GM12878 (cell line): ENCODE data around the gene LIX1L. TPM values are rescaled to one million over a fixed set of nuclear protein-coding genes. Genes with fewer than 3 reads are reported as not detected.

Experiments
- ATAC-seq: fragments of 200-7000 bp; cut with Tn5 transposase; 3 replicates; pipeline ENCODE4 v1.9.1; 2020; ENCODE audit warnings: mild to moderate bottlenecking, moderate library complexity
- BruUV-seq: library from RNA; stranded (reverse); fragments of 400-500 nt; replicated peaks from 2 replicates; lab custom pipeline; 2021; lab: Mats Ljungman, UMichigan
- CTCF ChIA-PET: fragments of 300-600 bp; sonication (Branson Sonifier 250); formaldehyde crosslinking; extraction: SDS; loops from one replicate; lab custom pipeline; 2021; ENCODE audit warnings: inconsistent platforms; lab: Yijun Ruan, JAX
- POLR2A ChIA-PET: fragments of 350-600 bp; formaldehyde crosslinking; extraction: SDS; loops from one replicate; lab custom pipeline; 2021; ENCODE audit warnings: inconsistent platforms; lab: Charles Lee
- RAD21 ChIA-PET: fragments of 300-600 bp; sonication (Branson Sonifier 250); formaldehyde crosslinking; loops from one replicate; lab custom pipeline; 2023; ENCODE audit warnings: antibody characterized with exemption; ENCODE audit not compliant: unreplicated experiment; lab: Charles Lee
- SMC1A ChIA-PET: fragments of 300-600 bp; sonication (Branson Sonifier 250); formaldehyde crosslinking; loops from one replicate; lab custom pipeline; 2023; ENCODE audit not compliant: unreplicated experiment, uncharacterized antibody; lab: Charles Lee
- DNase-seq: peaks from one replicate; pipeline ENCODE4 v3.0.0-alpha.2; 2011; ENCODE audit warnings: low read depth, low spot score
- FAIRE-seq: peaks from 3 replicates; lab custom pipeline; 2011; peaks lifted over from hg19 to GRCh38; lab: Jason Lieb, UNC
- H2AFZ ChIP-seq: 2 replicates; pipeline ENCODE4 v1.6.0; 2011; ENCODE audit warnings: low read depth, low read length, control low read depth; ENCODE audit not compliant: control insufficient read depth
- H3K27ac ChIP-seq: 2 replicates; pipeline ENCODE4 v1.5.1; 2011; ENCODE audit warnings: control low read depth; ENCODE audit not compliant: control insufficient read depth, insufficient read depth
- H3K27me3 ChIP-seq, 2 experiments: replicated peaks in 1 of 2; 2 replicates each; pipeline versions ENCODE4 v1.6.0 to v1.6.1; 2011; ENCODE audit warnings: low read length in 1 of 2; ENCODE audit not compliant: control insufficient read depth in 2 of 2, insufficient read depth in 2 of 2
- H3K36me3 ChIP-seq, 2 experiments: 2 replicates each; pipeline ENCODE4 v1.5.1; 2011; ENCODE audit warnings: low read length in 1 of 2; ENCODE audit not compliant: control insufficient read depth in 2 of 2, insufficient read depth in 2 of 2
- H3K4me1 ChIP-seq: 2 replicates; pipeline ENCODE4 v1.6.1; 2011; ENCODE audit warnings: mild to moderate bottlenecking, low read length, moderate library complexity, mixed read lengths; ENCODE audit not compliant: control insufficient read depth, insufficient read depth
- H3K4me2 ChIP-seq: 2 replicates; pipeline ENCODE4 v1.6.0; 2011; ENCODE audit warnings: control low read depth; ENCODE audit not compliant: control insufficient read depth, insufficient read depth
- H3K4me3 ChIP-seq: fragments of 200-600 bp; sonication (generic); 2 replicates; pipeline ENCODE4 v1.5.1; 2016
- H3K79me2 ChIP-seq: 2 replicates; pipeline ENCODE4 v1.6.0; 2011; ENCODE audit warnings: low read length; ENCODE audit not compliant: control insufficient read depth, insufficient read depth
- H3K9ac ChIP-seq: 2 replicates; pipeline ENCODE4 v1.8.0; 2011; ENCODE audit warnings: low read length, control low read depth, mixed read lengths; ENCODE audit not compliant: control insufficient read depth, insufficient read depth
- H3K9me3 ChIP-seq: replicated peaks from 3 replicates; pipeline ENCODE4 v1.5.1; 2011; ENCODE audit warnings: mild to moderate bottlenecking, low read length; ENCODE audit not compliant: control insufficient read depth, insufficient read depth
- H4K20me1 ChIP-seq: 2 replicates; pipeline ENCODE4 v1.6.0; 2011; ENCODE audit not compliant: control insufficient read depth, insufficient read depth
- BHLHE40 ChIP-seq, 2 experiments: fragments of 450-650 bp in 1 of 2; IDR thresholded peaks; 2 replicates each; pipeline ENCODE4 v1.6.1; 2011 to 2017; ENCODE audit warnings: low read depth in 2 of 2, borderline replicate concordance in 1 of 2, improper control_type of control experiment in 1 of 2, low read length in 1 of 2, mild to moderate bottlenecking in 1 of 2
- CBX3 ChIP-seq: fragments of 200-600 bp; sonication (generic); IDR thresholded peaks from 2 replicates; pipeline ENCODE4 v1.6.1; 2016; ENCODE audit warnings: low read depth, borderline replicate concordance
- HDGF ChIP-seq: fragments of 450-650 bp; IDR thresholded peaks from 2 replicates; pipeline ENCODE4 v1.6.1; 2016; ENCODE audit warnings: antibody characterized with exemption
- MEF2A ChIP-seq: IDR thresholded peaks from 2 replicates; pipeline ENCODE4 v1.6.1; 2011; ENCODE audit warnings: low read depth, mild to moderate bottlenecking, low read length, moderate library complexity; ENCODE audit not compliant: insufficient read depth
- MXI1 ChIP-seq: fragments of 150-350 bp; IDR thresholded peaks from 2 replicates; pipeline ENCODE4 v1.6.1; 2011; ENCODE audit warnings: low read depth, mild to moderate bottlenecking, inconsistent platforms, low read length, improper control_type of control experiment
- MYB ChIP-seq: fragments of 150-350 bp; IDR thresholded peaks from 2 replicates; pipeline ENCODE4 v1.6.1; 2014; ENCODE audit warnings: mild to moderate bottlenecking, low read depth, low read length, borderline replicate concordance
- NBN ChIP-seq: fragments of 450-650 bp; IDR thresholded peaks from 2 replicates; pipeline ENCODE4 v1.6.1; 2016
- PML ChIP-seq: IDR thresholded peaks from 2 replicates; pipeline ENCODE4 v1.6.1; 2012; ENCODE audit warnings: low read length, inconsistent platforms
- ZBED1 ChIP-seq: IDR thresholded peaks from 2 replicates; pipeline ENCODE4 v1.6.1; 2016; ENCODE audit warnings: borderline replicate concordance
- WGBS: methylation state at CpG from one replicate; pipeline ENCODE4 v1.1.6; 2016; ENCODE audit warnings: low lambda C conversion rate; ENCODE audit not compliant: insufficient replicate concordance, insufficient coverage; ENCODE audit errors: missing lambda C conversion rate; 5-methylcytosine and 5-hydroxymethylcytosine counted together
- in situ Hi-C: fragments of 300-500 bp; cut with MboI; formaldehyde crosslinking; loops from 9 replicates; pipeline ENCODE4 v1.14.3; 2018; ENCODE audit warnings: mixed read lengths
- intact Hi-C: fragments of 100-400 bp; cut with micrococcal nuclease; formaldehyde crosslinking; loops from one replicate; pipeline ENCODE4 v1.14.2; 2022; ENCODE audit not compliant: unreplicated experiment
- polyA plus RNA-seq, 11 experiments: library from polyadenylated mRNA; depleted of rRNA in 4 of 11; unstranded in 6 of 11; stranded (reverse) in 5 of 11; fragments of >200 nt; fragmentation: Nextera tagmentation in 4 of 11; fragmentation: Illumina TruSeq in 1 of 11; extraction: Ambion mirVana in 4 of 11; extraction: Trizol in 1 of 11; gene quantifications; 1 replicate in 1 of 11; 2 replicates in 10 of 11; pipeline versions ENCODE4 v1.2.1 to v1.2.3, GENCODE V29; 2011 to 2016; ENCODE audit warnings: inconsistent platforms in 2 of 11, missing spikeins in 2 of 11, low read depth in 1 of 11
- total RNA-seq, 4 experiments: library from RNA; depleted of rRNA in 3 of 4; stranded (reverse); fragments of >200 nt in 3 of 4; fragmentation: Illumina TruSeq in 1 of 4; extraction: Trizol in 1 of 4; gene quantifications; 2 replicates each; pipeline versions ENCODE4 v1.2.1 to v1.2.3, GENCODE V29; 2013 to 2021
- TF ChIP-seq, protein P1 (sequence below): fragments of 450-650 bp; conservative IDR thresholded peaks from 2 replicates; pipeline ENCODE4 v1.6.1; 2017; ENCODE audit warnings: mild to moderate bottlenecking, moderate library complexity
- TF ChIP-seq, protein P2 (sequence below): fragments of 450-650 bp; IDR thresholded peaks from 2 replicates; pipeline ENCODE4 v1.6.1; 2017; ENCODE audit warnings: mild to moderate bottlenecking
- TF ChIP-seq, protein P3 (sequence below): IDR thresholded peaks from 2 replicates; pipeline ENCODE4 v1.6.1; 2012; ENCODE audit warnings: low read depth, low read length, improper control_type of control experiment
- TF ChIP-seq, protein P4 (sequence below): fragments of 450-650 bp; IDR thresholded peaks from 2 replicates; pipeline ENCODE4 v1.6.1; 2018; ENCODE audit warnings: mild to moderate bottlenecking, low read depth, moderate library complexity; ENCODE audit not compliant: partially characterized antibody

The LIX1L gene
- total and polyA plus RNA-seq, 10 of the 15 experiments (the other 5 are each of a cell fraction or from before 2014, with no cell fraction given): 5.5 to 48.2 (median 15.3) TPM

DNA sequence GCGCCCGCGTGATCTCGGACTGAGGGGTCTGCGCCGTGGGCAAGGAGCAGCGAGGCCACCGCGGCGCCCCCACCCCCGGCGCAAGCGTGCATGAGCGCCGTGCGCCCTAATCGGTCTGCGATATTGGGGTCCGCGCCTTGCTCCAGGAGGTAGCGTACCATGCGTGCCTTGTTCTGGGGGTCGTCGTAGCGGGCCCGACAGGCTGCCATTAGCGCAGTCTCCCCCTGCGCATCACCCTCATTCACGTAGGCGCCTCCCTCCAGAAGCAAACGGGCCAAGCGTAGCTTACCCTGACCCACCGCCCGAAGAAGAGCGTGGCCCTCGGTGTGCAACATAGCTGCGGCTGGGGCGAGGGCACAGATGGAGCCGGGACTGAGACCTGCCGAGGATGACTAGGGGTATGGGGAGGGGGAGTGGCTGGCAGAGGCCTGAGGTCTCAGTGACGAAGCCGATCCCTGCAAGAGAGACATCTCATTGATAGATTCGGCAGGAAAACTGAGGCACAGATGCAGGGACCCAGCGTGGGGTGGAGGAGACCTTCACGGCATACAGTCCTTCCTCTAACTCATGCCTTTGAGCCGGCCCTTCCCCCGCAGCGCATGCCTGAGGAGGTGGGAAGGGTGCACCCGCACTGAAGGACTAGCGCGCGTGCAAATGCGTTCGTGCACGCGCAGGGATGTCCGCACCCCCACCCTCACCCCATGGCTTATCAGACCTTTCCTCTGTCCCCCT is 3.8 kb upstream of the LIX1L start:
- ChIA-PET SMC1A (interaction anchor here (3.4 to 7.9 kb wide), 2 partner anchors 17 to 34 kb away, joined by 29 to 93 read pairs; partner anchors contain the start of gene RBM8A), CTCF (interaction anchor here (1.1 to 4.8 kb wide), 5 partner anchors 16 to 116 kb away, joined by 3 to 65 read pairs (median 4); partner anchors contain the start of genes NUDT17 and RBM8A), RAD21 (interaction anchor here (6.7 kb wide), 1 partner anchor 17 kb away, joined by 100 read pairs; no protein-coding TSS in a partner anchor), POLR2A (interaction anchor here (0.6 to 6.0 kb wide), 4 partner anchors 16 to 188 kb away, joined by 3 to 102 read pairs (median 25); partner anchors contain the start of gene RBM8A)
- ATAC-seq: no peak
- H3K4me1 ChIP-seq: peaks cover 19% of the 10 kb centered on the region
- no TSS peak for BruUV-seq
- H2AFZ ChIP-seq: peak overlapping the region; percentile 83
- no peaks in the 10 kb centered on the region for H3K36me3 ChIP-seq
- peaks cover 9% of the 10 kb centered on the region for H3K79me2 ChIP-seq
- FAIRE-seq: no peak
- intact Hi-C loops: loop anchor here (5.0 kb wide), 1 partner anchor 76 kb away; no protein-coding TSS in a partner anchor
- in situ Hi-C loops: no loop called here
- no peaks in the 10 kb centered on the region; a peak in 1 of 4 replicates for H3K27me3 ChIP-seq
- DNase-seq: no peak
- no peaks in the 10 kb centered on the region for H3K9me3 ChIP-seq
- peak overlapping the region; percentile 60; the same call in 1 of the 2 replicates for H3K9ac ChIP-seq
- peak overlapping the region; percentile 78 for H3K4me2 ChIP-seq
- no peak overlapping the region for H3K27ac ChIP-seq
- 3% methylated on average over 57 of the region's 57 CpGs for WGBS
- H4K20me1 ChIP-seq: no peaks in the 10 kb centered on the region
- peak overlapping the region; percentile 80 for H3K4me3 ChIP-seq
- TF ChIP-seq, protein P1, sequence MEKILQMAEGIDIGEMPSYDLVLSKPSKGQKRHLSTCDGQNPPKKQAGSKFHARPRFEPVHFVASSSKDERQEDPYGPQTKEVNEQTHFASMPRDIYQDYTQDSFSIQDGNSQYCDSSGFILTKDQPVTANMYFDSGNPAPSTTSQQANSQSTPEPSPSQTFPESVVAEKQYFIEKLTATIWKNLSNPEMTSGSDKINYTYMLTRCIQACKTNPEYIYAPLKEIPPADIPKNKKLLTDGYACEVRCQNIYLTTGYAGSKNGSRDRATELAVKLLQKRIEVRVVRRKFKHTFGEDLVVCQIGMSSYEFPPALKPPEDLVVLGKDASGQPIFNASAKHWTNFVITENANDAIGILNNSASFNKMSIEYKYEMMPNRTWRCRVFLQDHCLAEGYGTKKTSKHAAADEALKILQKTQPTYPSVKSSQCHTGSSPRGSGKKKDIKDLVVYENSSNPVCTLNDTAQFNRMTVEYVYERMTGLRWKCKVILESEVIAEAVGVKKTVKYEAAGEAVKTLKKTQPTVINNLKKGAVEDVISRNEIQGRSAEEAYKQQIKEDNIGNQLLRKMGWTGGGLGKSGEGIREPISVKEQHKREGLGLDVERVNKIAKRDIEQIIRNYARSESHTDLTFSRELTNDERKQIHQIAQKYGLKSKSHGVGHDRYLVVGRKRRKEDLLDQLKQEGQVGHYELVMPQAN: no peak
- TF ChIP-seq CBX3: no peak
- TF ChIP-seq, protein P2, sequence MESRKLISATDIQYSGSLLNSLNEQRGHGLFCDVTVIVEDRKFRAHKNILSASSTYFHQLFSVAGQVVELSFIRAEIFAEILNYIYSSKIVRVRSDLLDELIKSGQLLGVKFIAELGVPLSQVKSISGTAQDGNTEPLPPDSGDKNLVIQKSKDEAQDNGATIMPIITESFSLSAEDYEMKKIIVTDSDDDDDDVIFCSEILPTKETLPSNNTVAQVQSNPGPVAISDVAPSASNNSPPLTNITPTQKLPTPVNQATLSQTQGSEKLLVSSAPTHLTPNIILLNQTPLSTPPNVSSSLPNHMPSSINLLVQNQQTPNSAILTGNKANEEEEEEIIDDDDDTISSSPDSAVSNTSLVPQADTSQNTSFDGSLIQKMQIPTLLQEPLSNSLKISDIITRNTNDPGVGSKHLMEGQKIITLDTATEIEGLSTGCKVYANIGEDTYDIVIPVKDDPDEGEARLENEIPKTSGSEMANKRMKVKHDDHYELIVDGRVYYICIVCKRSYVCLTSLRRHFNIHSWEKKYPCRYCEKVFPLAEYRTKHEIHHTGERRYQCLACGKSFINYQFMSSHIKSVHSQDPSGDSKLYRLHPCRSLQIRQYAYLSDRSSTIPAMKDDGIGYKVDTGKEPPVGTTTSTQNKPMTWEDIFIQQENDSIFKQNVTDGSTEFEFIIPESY: no peak
- TF ChIP-seq, protein P3, sequence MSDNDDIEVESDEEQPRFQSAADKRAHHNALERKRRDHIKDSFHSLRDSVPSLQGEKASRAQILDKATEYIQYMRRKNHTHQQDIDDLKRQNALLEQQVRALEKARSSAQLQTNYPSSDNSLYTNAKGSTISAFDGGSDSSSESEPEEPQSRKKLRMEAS: peak; percentile 31; the same call in 1 of the 2 replicates
- TF ChIP-seq ZBED1: no peak
- TF ChIP-seq BHLHE40 (IDR thresholded peaks at IDR 0.05; ENCODE audit: borderline replicate concordance in 1 of 2, low read depth in 2 of 2, low read length in 1 of 2): peak; percentile 39 to 53; a peak in 1 of 4 replicates
- TF ChIP-seq MEF2A: no peak
- no peak for TF ChIP-seq MYB
- TF ChIP-seq NBN: 0 out of 2 replicates have a peak, but pooled peaks have one; percentile 45
- TF ChIP-seq, protein P4, sequence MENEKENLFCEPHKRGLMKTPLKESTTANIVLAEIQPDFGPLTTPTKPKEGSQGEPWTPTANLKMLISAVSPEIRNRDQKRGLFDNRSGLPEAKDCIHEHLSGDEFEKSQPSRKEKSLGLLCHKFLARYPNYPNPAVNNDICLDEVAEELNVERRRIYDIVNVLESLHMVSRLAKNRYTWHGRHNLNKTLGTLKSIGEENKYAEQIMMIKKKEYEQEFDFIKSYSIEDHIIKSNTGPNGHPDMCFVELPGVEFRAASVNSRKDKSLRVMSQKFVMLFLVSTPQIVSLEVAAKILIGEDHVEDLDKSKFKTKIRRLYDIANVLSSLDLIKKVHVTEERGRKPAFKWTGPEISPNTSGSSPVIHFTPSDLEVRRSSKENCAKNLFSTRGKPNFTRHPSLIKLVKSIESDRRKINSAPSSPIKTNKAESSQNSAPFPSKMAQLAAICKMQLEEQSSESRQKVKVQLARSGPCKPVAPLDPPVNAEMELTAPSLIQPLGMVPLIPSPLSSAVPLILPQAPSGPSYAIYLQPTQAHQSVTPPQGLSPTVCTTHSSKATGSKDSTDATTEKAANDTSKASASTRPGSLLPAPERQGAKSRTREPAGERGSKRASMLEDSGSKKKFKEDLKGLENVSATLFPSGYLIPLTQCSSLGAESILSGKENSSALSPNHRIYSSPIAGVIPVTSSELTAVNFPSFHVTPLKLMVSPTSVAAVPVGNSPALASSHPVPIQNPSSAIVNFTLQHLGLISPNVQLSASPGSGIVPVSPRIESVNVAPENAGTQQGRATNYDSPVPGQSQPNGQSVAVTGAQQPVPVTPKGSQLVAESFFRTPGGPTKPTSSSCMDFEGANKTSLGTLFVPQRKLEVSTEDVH: no peak
- 0 out of 2 replicates have a peak, but pooled peaks have one; percentile 29 for TF ChIP-seq HDGF
- TF ChIP-seq MXI1: peak; percentile 68; the same call in 1 of the 2 replicates
- no peak for TF ChIP-seq PML
